Islet of Langerhans (tissue), 1 donor: ENCODE results near the gene CYLD.

Experiments used
- FAIRE-seq: peaks from one replicate; lab custom pipeline; 2011; peaks lifted over from hg19 to GRCh38; lab: Jason Lieb, UNC

The CYLD gene

GRCh38 chr16:50711862-50712559 lies 29.9 kb upstream of the CYLD start:
- no peak for FAIRE-seq

DNA sequence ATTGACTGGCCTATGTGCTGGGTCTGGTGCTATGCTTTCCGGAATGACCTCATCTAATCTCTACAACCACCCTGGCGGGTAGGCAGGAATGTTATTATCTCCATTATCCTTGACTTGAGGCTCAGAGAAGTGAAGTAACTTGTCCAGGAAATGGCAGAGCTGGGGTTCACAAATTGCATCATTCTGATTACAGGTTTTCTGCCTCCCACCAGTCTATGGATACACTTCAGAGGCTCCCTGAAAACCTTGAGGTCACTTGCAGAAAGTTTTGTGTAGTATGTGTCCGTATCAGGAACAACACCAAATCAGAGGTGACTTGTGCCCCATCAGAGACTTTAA lies 29.4 kb upstream of the CYLD start:
- no peak for FAIRE-seq

DNA sequence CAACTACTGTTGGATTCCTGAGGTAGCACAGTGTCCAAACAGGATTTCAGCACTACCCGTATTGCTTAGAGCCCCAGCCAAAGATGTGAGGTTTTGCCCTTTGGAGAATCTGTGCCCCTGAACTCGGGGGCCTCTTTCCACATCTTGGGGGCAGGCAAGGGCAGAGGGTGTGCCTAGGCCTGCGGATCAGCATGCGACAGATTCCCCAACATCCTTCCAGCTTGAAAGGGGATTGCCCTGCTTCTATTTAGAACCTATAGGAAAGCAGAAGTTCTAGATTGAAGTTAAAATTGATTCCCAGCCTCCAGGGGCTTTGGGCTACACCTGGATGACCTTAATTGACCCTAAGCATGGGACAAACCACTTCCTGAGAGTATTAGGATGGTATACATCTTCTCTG lies 28.9 kb upstream of the CYLD start:
- no peak for FAIRE-seq

- no peak for FAIRE-seq
Measured at GRCh38 chr16:50717091-50717490, 24.8 kb upstream of the CYLD start.

DNA sequence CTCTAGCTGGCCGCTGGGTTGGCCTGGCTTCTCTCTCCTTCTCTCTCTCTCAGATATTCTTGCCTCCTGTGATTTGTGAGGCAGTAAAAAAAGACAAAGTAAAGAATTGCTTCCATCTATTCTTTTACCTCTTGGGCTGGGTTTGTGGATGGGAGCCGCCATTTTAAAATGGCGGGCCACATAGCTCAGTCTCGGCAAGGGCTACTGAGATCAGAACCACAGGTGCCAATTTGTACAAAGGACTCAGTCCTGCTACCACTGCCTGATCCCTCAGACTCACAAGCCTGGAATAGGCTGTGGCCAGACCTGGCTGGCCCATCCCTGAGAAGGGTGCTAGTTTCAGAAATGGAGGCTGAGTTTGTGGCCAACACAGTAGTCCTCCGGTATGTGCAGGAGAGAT lies 24.4 kb upstream of the CYLD start:
- no peak for FAIRE-seq

DNA sequence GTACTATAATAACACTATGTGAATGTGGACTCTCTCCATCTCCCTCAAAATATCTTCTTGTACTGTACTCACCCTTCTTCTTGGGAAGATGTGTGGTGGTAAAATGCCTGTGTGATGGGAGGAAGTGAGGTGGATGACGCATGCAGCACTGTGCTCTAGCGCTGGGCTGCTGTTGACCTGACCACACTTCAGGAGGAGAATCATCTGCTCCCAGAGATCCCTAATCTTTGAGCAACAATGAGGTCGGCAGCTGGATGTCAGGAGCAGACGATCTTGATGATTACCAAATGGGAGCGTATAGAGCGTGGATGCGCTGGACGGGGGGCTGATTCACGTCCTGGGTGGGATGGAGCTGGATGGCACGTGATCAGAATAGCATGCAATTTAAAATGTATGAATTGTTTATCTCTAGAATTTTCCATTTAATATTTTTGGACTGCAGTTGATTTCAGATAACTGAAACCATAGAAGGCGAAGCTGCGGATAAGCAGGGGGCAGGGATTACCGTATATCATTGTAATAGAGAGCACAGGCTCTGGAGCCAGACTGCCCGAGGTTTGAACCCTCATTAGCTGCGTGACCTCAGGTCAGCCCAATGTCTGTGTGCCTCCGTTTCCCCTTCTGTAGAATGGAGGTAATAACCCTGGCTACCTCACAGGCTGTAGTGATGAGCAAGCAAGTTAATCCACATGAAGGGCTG lies 23.7 kb upstream of the CYLD start:
- no peak for FAIRE-seq

- no peak for FAIRE-seq
Measured at GRCh38 chr16:50718761-50719400, 23.0 kb upstream of the CYLD start.

DNA sequence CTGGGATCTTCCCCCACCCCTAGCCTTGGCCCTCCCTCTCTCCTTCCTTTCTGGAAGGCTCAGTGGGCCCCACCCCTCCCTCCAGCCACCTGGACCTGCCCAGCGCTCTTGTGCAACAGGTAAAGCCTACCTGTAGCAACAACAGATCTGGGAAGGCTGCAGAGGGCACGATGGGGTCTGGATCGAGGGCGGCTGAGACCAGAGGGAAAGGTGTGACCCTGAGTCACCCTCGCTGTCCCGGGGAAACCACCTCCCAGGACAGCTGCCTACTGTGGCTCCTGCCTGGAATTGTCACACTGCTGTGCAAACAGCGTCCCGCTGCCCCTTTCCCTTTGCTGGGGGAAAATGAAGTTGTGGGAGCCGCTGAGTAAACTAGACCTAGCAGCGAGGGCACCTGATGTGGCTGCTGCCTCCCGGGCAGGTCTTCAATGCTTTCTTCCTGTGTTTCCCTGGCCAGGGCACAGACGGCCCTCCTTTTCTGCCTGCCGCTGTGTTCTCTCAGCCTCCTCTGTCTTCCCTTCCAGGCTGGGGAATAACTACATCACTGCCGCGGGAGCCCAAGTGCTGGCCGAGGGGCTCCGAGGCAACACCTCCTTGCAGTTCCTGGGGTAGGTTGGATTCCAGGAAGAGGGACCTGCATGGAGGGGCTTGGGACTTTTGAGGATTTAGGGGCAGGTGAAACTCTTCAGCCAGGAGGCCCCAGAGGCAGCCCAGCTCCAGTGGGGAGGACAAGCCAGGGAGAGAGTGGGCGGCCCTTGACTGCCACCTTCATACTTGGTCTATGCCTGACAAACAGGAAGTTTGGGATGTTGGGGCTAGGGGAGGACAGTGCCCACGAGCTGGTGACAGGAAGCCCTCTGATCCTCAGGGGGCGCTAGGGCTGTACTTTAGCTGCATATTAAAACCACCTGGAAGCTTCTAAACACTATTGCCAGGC lies 22.2 kb upstream of the CYLD start:
- no peak for FAIRE-seq

DNA sequence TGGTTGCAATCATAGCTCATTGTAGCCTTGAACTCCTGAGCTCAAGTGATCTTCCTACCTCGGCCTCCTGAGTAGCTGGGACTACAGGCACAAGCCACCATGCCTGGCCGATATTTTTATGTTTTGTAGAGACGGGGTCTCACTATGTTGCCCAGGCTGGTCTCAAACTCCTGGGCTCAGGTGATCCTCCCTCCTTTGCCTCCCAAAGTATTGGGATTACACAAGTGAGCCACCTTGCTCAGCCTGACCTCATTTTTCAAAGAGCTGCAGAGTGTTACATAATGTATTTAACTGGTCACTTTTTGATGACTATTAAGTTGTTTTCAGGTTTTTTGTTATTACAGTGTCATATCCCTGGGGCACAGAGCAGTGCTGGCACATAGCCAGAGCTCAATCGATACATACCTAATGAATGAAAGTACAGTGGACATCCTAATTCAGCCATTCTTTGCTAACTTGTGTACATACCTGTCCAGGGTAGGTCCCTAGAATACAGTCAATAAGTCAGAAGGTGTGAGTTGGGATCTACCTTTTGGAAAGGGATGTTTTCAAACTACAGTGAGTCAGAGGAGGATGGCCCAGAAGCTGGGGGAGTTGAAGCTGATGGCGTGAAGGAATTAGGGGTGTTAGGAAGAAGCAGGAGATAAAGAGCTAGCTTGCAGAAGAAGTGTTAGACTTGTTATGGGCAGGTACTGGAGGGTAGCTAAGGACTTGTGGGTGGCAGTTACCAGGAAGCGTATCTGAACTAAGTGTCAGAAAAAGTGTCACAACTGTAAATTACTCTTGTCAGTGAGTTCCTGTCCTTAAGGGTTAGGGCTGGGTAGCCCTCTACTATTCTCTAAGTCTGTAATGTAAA lies 20.1 kb upstream of the CYLD start:
- no peak for FAIRE-seq

GRCh38 chr16:50722405-50722737 lies 19.5 kb upstream of the CYLD start:
- no peak for FAIRE-seq

- no peak for FAIRE-seq
Measured at GRCh38 chr16:50722960-50723359, 18.9 kb upstream of the CYLD start.

- no peak for FAIRE-seq
Measured at GRCh38 chr16:50724306-50724705, 17.6 kb upstream of the CYLD start.

DNA sequence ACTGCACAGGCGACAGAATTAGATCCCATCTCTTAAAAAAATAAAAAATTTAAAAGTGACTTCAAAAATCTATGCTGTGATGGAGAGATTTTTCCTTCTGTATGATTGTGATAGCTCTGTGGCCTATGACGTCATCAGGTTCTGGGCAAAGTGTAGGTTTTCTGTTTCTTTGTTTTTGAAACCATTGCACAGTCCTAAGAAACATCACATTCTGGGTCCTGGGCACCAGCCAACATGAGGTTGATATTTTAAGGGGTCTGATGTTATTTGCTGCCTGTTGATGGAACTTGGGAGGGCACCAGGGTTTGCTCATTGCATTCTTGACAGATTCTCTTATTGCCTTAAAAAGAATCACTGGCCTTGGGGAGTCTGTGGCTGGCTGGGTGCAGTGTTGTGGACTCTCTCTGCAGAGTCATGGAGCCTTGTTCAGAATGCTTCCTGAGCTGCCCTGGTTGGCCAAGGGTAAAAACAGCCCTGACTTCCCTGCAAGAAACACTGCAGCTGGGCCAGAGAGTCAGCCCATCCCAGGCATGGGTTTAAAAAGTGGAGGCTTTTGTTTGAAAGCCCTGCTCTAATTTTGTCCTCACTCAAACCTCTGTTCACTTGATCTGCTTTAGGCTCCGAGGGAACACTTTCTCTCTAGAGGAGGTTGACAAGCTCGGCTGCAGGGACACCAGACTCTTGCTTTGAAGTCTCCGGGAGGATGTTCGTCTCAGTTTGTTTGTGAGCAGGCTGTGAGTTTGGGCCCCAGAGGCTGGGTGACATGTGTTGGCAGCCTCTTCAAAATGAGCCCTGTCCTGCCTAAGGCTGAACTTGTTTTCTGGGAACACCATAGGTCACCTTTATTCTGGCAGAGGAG lies 10.5 kb upstream of the CYLD start:
- FAIRE-seq: no peak

GRCh38 chr16:50731989-50732832 lies 9.7 kb upstream of the CYLD start:
- FAIRE-seq: no peak

DNA sequence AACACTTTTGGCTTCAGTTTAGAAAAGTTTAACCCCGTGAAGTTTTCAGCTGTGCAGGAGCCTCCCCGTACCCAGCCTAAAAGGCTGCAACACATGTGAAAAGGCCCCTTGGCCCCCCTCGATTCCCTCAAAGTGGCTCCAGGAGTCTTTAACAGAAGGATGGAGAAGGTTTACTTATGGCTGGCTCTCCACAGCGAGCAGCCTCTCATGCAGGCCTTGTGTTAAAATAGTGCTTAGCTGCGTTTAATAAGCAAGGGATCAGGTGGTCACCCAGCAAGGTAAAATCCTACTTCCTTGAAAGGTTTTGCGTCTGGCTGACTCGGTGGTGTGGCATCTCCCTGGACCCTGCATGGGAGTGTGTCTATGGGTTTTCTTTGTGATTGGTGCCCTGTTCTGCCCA lies 8.4 kb upstream of the CYLD start:
- no peak for FAIRE-seq

- no peak for FAIRE-seq
Measured at GRCh38 chr16:50735629-50736122, 6.2 kb upstream of the CYLD start.

DNA sequence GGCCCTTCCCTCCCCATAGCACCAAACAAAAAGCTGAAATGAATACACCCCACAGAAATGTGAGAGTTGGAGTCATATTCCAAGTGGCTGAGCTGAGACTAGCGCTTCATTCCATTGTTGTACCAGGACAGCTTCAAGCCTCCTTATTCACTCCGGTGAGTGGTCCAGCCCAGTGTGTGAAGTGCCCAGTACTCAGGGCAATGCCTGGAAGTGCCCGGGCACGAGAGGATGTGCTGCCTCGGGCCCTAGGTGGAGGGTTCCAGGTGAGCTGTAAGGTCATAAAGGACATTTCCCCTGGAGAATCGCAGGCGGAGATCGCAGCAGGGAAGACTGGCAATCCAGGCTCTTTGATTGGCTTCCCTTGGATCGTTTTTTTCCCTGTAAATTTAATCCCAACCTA lies 5.4 kb upstream of the CYLD start:
- no peak for FAIRE-seq

DNA sequence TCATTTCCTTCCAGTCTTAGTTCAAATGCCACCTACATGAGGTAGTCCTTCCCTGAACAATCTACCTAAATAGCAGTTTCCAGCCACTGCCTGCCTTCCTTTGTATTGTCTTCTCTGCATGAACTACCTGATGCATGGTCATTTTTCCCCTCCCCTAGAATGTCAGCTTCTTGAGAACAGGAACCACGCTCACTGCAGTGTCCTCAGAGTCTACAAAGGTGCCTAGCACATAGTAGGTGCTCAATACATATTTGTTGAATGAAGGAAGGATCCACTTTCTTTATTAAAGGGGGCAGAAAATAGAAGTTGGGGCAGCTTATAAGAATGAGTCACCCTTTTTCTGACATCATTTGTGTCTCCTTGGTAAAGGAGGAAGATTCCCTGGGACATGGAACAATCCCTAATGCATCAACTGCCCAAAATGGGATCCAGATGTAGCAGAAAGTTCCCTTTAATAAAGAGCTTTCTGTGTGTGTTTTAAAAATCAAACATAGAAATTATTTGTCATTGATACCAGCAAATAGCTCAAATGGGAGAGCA lies 4.4 kb upstream of the CYLD start:
- no peak for FAIRE-seq

GRCh38 chr16:50739031-50739430 lies 2.9 kb upstream of the CYLD start:
- no peak for FAIRE-seq
